ENCODE measurements around the gene MYO1E. TPM values are rescaled to one million over a fixed set of nuclear protein-coding genes. Genes with fewer than 3 reads are reported as not detected.

Gene MYO1E
- total and polyA plus RNA-seq, 2 of the 8 experiments (the other 6 are each of a cell fraction or from before 2014, with no cell fraction given) = 19.6 to 142 TPM

DNA sequence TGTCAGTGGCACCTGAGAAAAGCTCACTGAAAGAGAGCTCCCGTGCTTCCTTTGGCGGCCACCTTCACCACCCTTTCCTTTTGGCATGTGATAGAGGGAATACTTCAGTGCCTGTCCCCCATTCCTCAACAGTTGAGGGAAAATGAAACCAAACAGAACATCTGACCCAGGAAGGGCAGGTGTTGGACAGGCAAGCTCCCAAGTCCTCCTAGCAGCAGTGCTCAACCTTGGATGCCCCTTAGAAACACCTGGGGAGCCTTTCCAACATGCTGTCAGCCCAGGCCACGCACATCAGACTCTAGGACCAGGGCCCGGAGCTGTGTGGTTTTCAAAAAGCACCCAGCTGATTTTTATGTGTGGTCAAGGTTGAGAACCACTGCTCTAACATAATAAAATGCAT lies 143.7 kb downstream of the MYO1E start (continued):
- TF ChIP-seq, protein P1, sequence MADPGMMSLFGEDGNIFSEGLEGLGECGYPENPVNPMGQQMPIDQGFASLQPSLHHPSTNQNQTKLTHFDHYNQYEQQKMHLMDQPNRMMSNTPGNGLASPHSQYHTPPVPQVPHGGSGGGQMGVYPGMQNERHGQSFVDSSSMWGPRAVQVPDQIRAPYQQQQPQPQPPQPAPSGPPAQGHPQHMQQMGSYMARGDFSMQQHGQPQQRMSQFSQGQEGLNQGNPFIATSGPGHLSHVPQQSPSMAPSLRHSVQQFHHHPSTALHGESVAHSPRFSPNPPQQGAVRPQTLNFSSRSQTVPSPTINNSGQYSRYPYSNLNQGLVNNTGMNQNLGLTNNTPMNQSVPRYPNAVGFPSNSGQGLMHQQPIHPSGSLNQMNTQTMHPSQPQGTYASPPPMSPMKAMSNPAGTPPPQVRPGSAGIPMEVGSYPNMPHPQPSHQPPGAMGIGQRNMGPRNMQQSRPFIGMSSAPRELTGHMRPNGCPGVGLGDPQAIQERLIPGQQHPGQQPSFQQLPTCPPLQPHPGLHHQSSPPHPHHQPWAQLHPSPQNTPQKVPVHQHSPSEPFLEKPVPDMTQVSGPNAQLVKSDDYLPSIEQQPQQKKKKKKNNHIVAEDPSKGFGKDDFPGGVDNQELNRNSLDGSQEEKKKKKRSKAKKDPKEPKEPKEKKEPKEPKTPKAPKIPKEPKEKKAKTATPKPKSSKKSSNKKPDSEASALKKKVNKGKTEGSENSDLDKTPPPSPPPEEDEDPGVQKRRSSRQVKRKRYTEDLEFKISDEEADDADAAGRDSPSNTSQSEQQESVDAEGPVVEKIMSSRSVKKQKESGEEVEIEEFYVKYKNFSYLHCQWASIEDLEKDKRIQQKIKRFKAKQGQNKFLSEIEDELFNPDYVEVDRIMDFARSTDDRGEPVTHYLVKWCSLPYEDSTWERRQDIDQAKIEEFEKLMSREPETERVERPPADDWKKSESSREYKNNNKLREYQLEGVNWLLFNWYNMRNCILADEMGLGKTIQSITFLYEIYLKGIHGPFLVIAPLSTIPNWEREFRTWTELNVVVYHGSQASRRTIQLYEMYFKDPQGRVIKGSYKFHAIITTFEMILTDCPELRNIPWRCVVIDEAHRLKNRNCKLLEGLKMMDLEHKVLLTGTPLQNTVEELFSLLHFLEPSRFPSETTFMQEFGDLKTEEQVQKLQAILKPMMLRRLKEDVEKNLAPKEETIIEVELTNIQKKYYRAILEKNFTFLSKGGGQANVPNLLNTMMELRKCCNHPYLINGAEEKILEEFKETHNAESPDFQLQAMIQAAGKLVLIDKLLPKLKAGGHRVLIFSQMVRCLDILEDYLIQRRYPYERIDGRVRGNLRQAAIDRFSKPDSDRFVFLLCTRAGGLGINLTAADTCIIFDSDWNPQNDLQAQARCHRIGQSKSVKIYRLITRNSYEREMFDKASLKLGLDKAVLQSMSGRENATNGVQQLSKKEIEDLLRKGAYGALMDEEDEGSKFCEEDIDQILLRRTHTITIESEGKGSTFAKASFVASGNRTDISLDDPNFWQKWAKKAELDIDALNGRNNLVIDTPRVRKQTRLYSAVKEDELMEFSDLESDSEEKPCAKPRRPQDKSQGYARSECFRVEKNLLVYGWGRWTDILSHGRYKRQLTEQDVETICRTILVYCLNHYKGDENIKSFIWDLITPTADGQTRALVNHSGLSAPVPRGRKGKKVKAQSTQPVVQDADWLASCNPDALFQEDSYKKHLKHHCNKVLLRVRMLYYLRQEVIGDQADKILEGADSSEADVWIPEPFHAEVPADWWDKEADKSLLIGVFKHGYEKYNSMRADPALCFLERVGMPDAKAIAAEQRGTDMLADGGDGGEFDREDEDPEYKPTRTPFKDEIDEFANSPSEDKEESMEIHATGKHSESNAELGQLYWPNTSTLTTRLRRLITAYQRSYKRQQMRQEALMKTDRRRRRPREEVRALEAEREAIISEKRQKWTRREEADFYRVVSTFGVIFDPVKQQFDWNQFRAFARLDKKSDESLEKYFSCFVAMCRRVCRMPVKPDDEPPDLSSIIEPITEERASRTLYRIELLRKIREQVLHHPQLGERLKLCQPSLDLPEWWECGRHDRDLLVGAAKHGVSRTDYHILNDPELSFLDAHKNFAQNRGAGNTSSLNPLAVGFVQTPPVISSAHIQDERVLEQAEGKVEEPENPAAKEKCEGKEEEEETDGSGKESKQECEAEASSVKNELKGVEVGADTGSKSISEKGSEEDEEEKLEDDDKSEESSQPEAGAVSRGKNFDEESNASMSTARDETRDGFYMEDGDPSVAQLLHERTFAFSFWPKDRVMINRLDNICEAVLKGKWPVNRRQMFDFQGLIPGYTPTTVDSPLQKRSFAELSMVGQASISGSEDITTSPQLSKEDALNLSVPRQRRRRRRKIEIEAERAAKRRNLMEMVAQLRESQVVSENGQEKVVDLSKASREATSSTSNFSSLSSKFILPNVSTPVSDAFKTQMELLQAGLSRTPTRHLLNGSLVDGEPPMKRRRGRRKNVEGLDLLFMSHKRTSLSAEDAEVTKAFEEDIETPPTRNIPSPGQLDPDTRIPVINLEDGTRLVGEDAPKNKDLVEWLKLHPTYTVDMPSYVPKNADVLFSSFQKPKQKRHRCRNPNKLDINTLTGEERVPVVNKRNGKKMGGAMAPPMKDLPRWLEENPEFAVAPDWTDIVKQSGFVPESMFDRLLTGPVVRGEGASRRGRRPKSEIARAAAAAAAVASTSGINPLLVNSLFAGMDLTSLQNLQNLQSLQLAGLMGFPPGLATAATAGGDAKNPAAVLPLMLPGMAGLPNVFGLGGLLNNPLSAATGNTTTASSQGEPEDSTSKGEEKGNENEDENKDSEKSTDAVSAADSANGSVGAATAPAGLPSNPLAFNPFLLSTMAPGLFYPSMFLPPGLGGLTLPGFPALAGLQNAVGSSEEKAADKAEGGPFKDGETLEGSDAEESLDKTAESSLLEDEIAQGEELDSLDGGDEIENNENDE (IDR thresholded peaks at IDR 0.05; ENCODE audit: insufficient replicate concordance, low read length) = no peak
- TF ChIP-seq KDM4A (IDR thresholded peaks at IDR 0.05; ENCODE audit: low read depth, low read length, severe bottlenecking) (no peak), SP1 (IDR thresholded peaks at IDR 0.05; ENCODE audit: low read depth, low read length) (no peak), POLR2A (IDR thresholded peaks at IDR 0.05; ENCODE audit: control extremely low read depth in 1 of 2, low read depth in 2 of 2, low read length in 2 of 2) (no peak), SRF (IDR thresholded peaks at IDR 0.05; ENCODE audit: low read depth, low read length) (no peak), NANOG (IDR thresholded peaks at IDR 0.05; ENCODE audit: insufficient read depth, low read depth, low read length, poor library complexity, severe bottlenecking) (no peak), SIRT6 (IDR thresholded peaks at IDR 0.05; ENCODE audit: low read length) (no peak), BCL11A (IDR thresholded peaks at IDR 0.05; ENCODE audit: low read depth in 2 of 2, low read length in 2 of 2) (no peak), SP4 (IDR thresholded peaks at IDR 0.05; ENCODE audit: low read length) (no peak), POU5F1 (IDR thresholded peaks at IDR 0.05; ENCODE audit: low read depth, low read length) (no peak), RFX5 (IDR thresholded peaks at IDR 0.05; ENCODE audit: borderline replicate concordance, low read depth, low read length) (no peak)
